GM18907 (cell line): Measurements from ENCODE around the gene GASK1A.

Source experiments
- ATAC-seq: cut with Tn5 transposase; IDR thresholded peaks from one replicate; pipeline ENCODE4 v1.9.1; 2021; ENCODE audit warnings: mild to moderate bottlenecking, moderate library complexity; ENCODE audit not compliant: unreplicated experiment

The GASK1A gene

GRCh38 chr3:43013256-43013655 is 34.1 kb downstream of the GASK1A start:
- ATAC-seq: no peak

GRCh38 chr3:43013743-43014155 is 34.6 kb downstream of the GASK1A start:
- no peak for ATAC-seq

- ATAC-seq: no peak
Measured at GRCh38 chr3:43014241-43014640, 35.1 kb downstream of the GASK1A start.

GRCh38 chr3:43014956-43015355 is 35.8 kb downstream of the GASK1A start:
- no peak for ATAC-seq

- no peak for ATAC-seq
Measured at GRCh38 chr3:43015572-43015971, 36.5 kb downstream of the GASK1A start.

GRCh38 chr3:43015991-43016865 is 37.1 kb downstream of the GASK1A start:
- no peak for ATAC-seq

GRCh38 chr3:43017004-43017403 is 37.9 kb downstream of the GASK1A start:
- ATAC-seq: no peak

GRCh38 chr3:43017593-43018195 is 38.6 kb downstream of the GASK1A start:
- no peak for ATAC-seq

- ATAC-seq: no peak
Measured at GRCh38 chr3:43018246-43018645, 39.1 kb downstream of the GASK1A start.

- no peak for ATAC-seq
Measured at GRCh38 chr3:43019006-43019809, 40.1 kb downstream of the GASK1A start.

- ATAC-seq: no peak
Measured at GRCh38 chr3:43019826-43020225, 40.7 kb downstream of the GASK1A start.

GRCh38 chr3:43021186-43021585 is 42.1 kb downstream of the GASK1A start:
- no peak for ATAC-seq

- ATAC-seq: no peak
Measured at GRCh38 chr3:43022121-43022520, 43.0 kb downstream of the GASK1A start.

- ATAC-seq: no peak
Measured at GRCh38 chr3:43023066-43023465, 44.0 kb downstream of the GASK1A start.

GRCh38 chr3:43023746-43024145 is 44.6 kb downstream of the GASK1A start:
- ATAC-seq: no peak

- ATAC-seq: no peak
Measured at GRCh38 chr3:43024181-43024885, 45.2 kb downstream of the GASK1A start.

- no peak for ATAC-seq
Measured at GRCh38 chr3:43025423-43025822, 46.3 kb downstream of the GASK1A start.

GRCh38 chr3:43028001-43028400 is 48.9 kb downstream of the GASK1A start:
- ATAC-seq: no peak

- no peak for ATAC-seq
Measured at GRCh38 chr3:43028678-43029490, 49.8 kb downstream of the GASK1A start.
